ENCODE data around the gene SHB.

Gene SHB

DNA sequence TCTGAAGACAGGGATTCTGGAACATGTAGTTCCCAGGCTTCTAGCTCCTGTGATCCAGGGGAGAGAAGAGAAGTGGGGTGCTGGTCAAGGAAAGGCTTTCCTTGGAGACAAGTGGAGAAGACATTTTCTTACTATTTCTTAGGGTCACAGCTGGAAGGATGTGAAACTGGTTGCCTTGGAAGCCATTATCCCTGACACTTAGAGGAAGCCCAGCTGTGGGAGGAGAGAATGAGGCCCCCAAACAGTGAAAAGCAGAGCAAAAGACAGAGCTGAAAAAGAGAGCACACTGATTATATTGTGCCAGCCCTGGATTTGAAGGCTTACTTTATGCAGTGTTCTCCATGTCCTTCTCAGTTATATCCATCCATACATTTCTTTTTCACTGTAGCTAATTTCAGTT is 17.5 kb upstream of the SHB start:
- DNase-seq: no peak

DNA sequence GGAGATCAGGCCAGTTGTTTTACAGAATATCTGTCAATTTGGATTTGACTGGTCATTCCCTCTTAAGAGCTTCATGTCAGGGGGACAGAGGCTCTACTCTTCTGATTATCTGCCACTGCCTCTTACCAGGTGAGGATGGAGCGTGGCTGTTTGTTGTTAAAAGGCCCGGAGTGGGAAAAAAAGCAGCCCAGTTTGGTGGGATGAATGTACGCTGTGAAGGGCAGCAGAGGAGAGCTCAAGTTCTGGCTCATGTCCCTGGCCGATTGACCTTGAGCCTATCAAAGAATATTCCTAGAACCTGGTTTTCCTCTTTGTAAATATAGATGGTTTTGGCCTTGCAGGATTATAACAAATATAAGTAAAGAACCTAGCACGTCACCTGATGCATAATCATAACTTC is 16.3 kb upstream of the SHB start:
- DNase-seq: no peak

DNA sequence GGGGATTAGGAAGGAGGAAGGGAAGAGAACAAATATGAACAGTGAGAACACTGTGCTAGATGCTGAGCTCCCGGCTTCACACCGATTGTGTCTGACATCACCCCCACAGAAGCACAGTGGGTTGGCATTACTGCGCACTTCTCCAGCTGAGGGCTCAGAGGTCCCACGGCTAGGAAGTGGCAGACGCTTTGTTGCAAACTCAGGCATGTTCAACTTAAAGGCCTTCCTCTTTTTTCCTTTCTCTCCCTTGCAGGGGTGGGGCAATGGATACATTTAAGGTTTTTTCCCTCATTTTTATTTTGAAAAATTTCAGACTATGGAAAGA is 15.5 kb upstream of the SHB start:
- no peak for DNase-seq

- no peak for DNase-seq
Measured at GRCh38 chr9:38083858-38084555, 15.0 kb upstream of the SHB start.

- DNase-seq: no peak
Measured at GRCh38 chr9:38082446-38083287, 13.6 kb upstream of the SHB start.

DNA sequence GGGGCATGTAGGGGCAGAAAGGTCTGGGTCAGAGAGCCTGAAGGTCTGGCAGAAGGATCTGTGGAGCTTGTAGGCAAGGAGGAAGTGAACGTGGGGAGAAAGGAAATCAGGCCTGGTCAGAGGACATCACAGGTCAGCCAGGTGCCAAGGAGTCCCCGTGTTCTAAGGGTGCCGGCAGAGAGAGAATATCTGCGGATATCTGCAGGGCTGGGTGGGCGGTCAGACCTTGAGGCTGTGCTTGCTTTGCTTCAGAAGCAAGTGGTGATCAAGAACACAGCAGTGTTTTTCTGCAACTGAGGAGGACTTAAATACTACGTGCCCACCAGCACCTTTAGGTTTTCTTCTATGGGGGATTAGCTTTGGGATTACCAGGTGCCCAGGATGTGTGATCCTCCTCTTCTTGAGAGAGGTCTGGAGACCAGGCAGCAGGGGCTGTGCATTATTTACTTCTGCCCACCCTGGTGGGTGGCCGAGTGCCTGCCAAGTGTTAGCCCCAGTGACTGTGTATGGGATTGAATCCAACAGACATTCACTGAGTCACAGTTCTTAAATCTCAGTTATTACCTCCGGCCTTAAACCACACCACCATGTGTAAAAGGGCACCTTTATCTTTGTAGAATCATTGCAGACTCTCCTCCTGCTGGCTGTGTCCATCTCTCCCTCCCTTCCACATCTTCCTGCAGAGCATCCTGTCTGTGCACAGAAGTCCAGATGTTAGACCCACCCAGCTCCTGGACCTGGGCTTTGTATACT is 12.5 kb upstream of the SHB start:
- DNase-seq: no peak

DNA sequence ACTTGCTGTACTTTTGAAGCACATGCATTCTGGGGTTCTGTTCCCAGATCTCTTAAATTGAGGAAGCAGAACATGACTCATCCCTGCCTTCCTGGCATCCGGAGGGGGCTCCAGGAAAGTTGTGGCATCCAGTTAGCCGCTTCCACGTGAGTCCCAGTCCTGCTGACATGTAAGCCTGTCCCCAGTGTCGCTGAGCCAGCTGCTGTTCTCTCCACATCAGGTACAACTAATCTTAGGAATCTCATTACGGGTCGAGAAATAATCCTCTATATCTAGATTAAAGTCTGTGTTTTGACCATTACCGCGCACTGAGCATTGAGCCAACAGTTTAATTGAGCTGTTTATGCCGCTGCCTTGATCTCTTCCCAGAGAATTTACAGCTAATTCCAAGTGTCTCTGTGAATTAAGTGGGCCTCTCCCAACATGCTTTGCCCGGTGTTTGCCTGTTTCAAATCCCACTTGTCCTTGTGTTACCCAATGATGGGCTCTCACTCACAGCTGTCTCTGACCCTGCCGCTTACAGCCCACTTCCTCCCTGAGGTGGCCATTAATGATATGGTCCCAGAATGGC is 10.5 kb upstream of the SHB start:
- DNase-seq: no peak

GRCh38 chr9:38075272-38075671 is 6.2 kb upstream of the SHB start:
- DNase-seq: no peak

GRCh38 chr9:38074441-38074961 is 5.5 kb upstream of the SHB start:
- no peak for DNase-seq

GRCh38 chr9:38073882-38074281 is 4.9 kb upstream of the SHB start:
- DNase-seq: no peak

- no peak for DNase-seq
Measured at GRCh38 chr9:38071470-38072134, 2.6 kb upstream of the SHB start.

GRCh38 chr9:38067859-38068681 is 957 bp downstream of the SHB start:
- no peak for DNase-seq

GRCh38 chr9:38066914-38067858 is 1.8 kb downstream of the SHB start:
- no peak for DNase-seq

DNA sequence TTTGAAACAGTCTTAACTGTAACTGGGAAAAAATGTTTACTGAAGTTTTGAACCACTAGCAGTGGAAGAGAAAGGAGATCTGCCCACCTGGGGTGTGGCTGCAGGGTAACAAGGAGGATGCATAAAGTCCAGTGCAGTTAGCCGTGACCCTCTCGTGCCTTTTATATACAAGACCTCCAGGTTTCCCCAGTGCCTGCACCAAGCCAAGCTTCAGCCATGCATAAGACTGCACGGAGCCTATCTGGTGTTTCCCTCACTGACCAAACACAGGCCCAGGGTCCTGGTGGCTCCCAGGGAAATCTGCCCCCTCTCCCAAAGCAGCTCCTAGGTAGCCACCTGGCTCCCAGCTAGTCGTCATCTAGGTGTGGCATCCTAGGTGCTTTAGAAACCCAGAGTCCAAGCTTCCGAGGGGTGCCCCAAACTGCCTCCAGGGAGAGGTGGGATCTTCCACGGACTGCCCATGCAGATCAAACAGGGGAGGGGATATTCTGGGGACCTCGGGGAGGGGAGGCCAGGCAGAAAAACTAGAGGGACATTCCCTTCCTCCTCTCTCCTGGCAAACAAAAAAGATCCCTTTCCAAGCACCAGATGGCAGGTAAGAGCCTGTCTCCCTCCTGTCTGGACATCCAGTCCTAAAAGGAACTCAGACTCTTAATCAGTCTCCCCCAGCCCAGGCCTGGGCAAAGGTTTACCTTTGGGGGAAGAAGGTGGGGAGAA is 2.7 kb downstream of the SHB start:
- DNase-seq: no peak

DNA sequence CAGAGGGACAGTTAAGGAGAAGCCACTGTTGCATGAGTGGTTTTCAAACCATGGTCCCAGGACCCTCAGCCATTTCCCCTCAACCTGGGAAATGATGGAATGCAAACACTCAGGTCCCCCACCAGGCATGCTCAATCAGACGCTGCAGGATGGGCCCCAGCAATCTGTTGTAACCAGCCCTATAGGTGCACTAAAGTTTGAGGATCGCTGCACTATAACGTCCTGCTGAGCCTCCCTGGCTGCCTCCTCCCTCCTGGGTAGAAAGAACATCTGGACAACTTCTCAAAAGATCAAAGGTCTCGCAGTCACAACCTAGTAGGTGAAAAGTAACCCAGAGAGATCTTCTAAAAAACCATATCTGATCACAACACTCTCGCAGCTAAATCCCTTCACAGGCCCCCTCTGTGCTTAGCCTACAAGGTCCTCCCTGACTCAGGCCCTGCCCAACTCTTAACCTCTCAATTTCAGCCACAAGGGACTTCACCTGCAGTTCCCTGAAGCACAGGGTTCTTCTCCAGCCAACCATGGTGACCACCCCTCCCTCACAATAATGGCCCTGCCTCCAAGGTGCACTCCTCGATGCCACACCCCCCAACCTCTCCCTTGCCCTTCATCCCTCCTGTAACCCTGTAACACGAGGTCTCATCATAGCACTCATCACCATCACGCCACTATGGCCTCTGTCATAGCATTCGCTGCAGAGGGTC is 3.5 kb downstream of the SHB start:
- no peak for DNase-seq

- DNase-seq: no peak
Measured at GRCh38 chr9:38064842-38065368, 4.1 kb downstream of the SHB start.

DNA sequence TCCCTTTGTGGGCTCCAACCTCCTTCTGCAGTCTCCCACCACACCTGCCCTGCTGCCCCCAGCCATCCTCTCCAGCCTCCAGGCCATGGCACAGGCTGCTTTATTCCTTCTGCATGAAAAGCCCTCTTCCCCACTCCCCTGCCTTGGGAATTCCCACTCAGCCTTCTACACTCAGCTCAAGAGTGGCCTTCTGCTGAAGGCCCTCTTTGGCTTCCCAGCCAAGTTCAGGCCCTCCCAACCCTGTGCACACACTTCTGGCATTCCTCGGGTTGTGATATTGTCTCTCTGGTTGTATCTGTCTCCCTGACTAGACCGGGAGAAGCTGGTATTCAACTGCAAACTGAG is 5.7 kb downstream of the SHB start:
- DNase-seq: no peak

GRCh38 chr9:38062498-38063362 is 6.3 kb downstream of the SHB start:
- no peak for DNase-seq
